Brain microvascular endothelial cell (primary cell): ENCODE results near the gene ZBTB5.
A peak's percentile ranks its signal among the peaks of the same experiment; 100 is the strongest.

Source experiments
- DNase-seq: peaks from one replicate; pipeline ENCODE4 v3.0.0-alpha.2; 2020
- H3K27ac ChIP-seq: fragments of 250-450 bp; sonication (Bioruptor Pico); 2 replicates; pipeline ENCODE4 v1.5.1; 2020; ENCODE audit warnings: mild to moderate bottlenecking, moderate library complexity
- H3K27me3 ChIP-seq: fragments of 250-450 bp; sonication (Bioruptor Pico); replicated peaks from 2 replicates; pipeline ENCODE4 v1.5.1; 2020; ENCODE audit warnings: mild to moderate bottlenecking
- H3K36me3 ChIP-seq: fragments of 250-450 bp; sonication (Bioruptor Pico); replicated peaks from 2 replicates; pipeline ENCODE4 v1.5.1; 2020; ENCODE audit warnings: mild to moderate bottlenecking
- H3K4me3 ChIP-seq: 2 replicates; pipeline ENCODE4 v1.5.1; 2011; ENCODE audit warnings: low read depth, mild to moderate bottlenecking, control low read depth, low read length, moderate library complexity
- CTCF ChIP-seq: IDR thresholded peaks from 2 replicates; pipeline ENCODE4 v1.5.1; 2011; ENCODE audit warnings: low read depth, mild to moderate bottlenecking, moderate library complexity, low read length, control low read depth, inconsistent platforms; ENCODE audit errors: missing control alignments
- in situ Hi-C: cut with HindIII; loops from 2 replicates; pipeline ENCODE4 v1.10.0; 2017; ENCODE audit warnings: low sequenced_read_pairs, low pct_ligation_motif_present

Gene ZBTB5

GRCh38 chr9:37410969-37411785 lies 54.1 kb downstream of the ZBTB5 start:
- Histone ChIP-seq H3K27me3 (no peaks in the 10 kb centered on the region), H3K36me3 (no peaks in the 10 kb centered on the region), H3K4me3 (no peak overlapping the region), H3K27ac (no peak overlapping the region)
- no peak for DNase-seq
- TF ChIP-seq CTCF: peak; percentile 66
- in situ Hi-C loops: no loop called here

DNA sequence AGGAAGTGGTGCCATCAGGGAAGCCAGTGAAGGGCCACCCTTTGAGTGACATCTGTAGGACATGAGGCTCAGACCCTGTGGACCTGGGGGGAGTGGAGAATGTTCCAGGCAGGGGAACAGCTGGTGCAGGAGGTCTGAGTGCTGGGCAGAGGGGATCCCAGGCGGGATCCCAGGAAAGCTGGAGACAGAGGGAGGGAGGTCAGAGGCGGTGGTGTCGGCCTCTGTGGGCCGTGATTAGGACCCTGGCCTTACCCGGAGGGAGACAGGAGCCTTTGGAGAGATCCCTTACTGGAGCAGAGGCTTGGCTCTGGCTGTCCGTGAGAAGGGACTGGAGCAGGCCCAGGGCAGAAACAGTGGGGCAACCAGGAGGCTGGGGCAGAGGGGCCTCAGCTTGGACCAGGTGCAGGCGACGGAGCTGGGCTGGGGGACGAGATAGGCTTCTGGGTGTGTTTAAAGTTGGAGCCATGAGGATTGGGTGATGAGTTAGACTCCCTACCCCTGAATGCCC lies 54.8 kb downstream of the ZBTB5 start:
- Histone ChIP-seq H3K36me3 (no peaks in the 10 kb centered on the region), H3K27ac (no peak overlapping the region), H3K4me3 (no peak overlapping the region), H3K27me3 (no peaks in the 10 kb centered on the region)
- DNase-seq: no peak
- in situ Hi-C loops: no loop called here
- TF ChIP-seq CTCF: no peak

- Histone ChIP-seq H3K4me3 (no peak overlapping the region), H3K27me3 (no peaks in the 10 kb centered on the region), H3K36me3 (no peaks in the 10 kb centered on the region), H3K27ac (no peak overlapping the region)
- no peak for TF ChIP-seq CTCF
- DNase-seq: no peak
- in situ Hi-C loops: no loop called here
These were observed 56.1 kb downstream of the ZBTB5 start for GRCh38 chr9:37408933-37409710.

DNA sequence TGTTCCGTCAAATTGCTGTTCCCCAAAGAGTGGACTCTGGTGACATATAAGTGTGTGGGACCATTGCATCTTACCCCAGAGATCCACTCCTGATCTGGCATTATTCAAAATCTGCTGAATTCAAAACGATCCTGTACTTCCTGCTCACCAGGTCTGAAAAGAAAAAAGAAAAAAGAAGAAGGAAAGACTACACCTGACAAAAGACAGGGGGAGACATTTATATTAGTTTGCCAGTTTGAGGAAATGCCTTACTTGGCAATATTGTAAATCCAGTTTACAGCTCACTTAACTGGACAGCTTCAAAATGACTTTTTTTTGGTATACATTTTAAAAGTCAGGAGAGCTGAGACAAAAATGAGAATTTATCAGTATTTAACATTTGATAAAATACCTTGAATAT lies 57.8 kb downstream of the ZBTB5 start:
- Histone ChIP-seq H3K27me3 (no peaks in the 10 kb centered on the region), H3K27ac (no peak overlapping the region), H3K36me3 (no peaks in the 10 kb centered on the region), H3K4me3 (no peak overlapping the region)
- in situ Hi-C loops: no loop called here
- no peak for DNase-seq
- peak; percentile 26 for TF ChIP-seq CTCF

GRCh38 chr9:37406603-37407401 lies 58.4 kb downstream of the ZBTB5 start:
- no peaks in the 10 kb centered on the region for H3K36me3 ChIP-seq
- no peaks in the 10 kb centered on the region for H3K27me3 ChIP-seq
- in situ Hi-C loops: no loop called here
- DNase-seq: no peak
- no peak for TF ChIP-seq CTCF
- no peak overlapping the region for H3K27ac ChIP-seq
- H3K4me3 ChIP-seq: no peak overlapping the region
